Measurements from ENCODE around the gene ARHGAP25. TPM values are rescaled to one million over a fixed set of nuclear protein-coding genes. Genes with fewer than 3 reads are reported as not detected.

ARHGAP25 gene
- total RNA-seq, 1 experiment from 2014 or later: 172 TPM

DNA sequence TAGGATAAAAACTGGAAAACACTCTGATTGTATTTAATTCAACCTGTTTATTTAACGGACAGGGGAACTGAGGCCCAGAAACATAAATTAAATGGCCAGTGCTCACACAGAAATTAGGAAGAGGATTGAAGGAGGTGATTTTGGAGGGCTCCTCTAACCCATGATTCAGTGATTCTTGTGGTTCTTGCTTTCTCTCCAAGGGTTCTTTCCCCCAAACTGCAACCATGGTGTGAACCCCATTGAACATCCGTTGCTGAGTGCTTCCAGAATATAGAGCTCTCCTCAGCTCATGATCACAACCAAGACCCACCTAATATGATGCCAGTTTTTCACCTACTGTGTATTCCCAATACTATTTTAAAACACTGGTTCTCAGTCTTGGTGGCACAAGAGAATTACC, 95.1 kb downstream of the ARHGAP25 start:
- Histone ChIP-seq H3K4me1 (ENCODE audit: low read length) (peaks cover 93% of the 10 kb centered on the region), H3K4me2 (ENCODE audit: low read depth, low read length, poor library complexity, severe bottlenecking) (peak overlapping the region; percentile 57), H3K9ac (ENCODE audit: low read length) (peak overlapping the region; percentile 37), H3K9me2 (replicated peaks; ENCODE audit: insufficient read depth, low read length) (no peaks in the 10 kb centered on the region), H4K20me1 (ENCODE audit: insufficient read depth, low read depth, low read length) (no peaks in the 10 kb centered on the region), H3K79me2 (ENCODE audit: low read length) (no peaks in the 10 kb centered on the region), H3K27me3 (ENCODE audit: low read length) (no peaks in the 10 kb centered on the region), H3K36me3 (ENCODE audit: insufficient read depth, low read length) (peaks cover 24% of the 10 kb centered on the region; the same call in 1 of the 2 replicates), H3K4me3 (ENCODE audit: low read length) (no peak overlapping the region), H3K27ac (ENCODE audit: low read length) (peak overlapping the region; percentile 91), H3K9me3 (ENCODE audit: low read length) (no peaks in the 10 kb centered on the region), H2AFZ (ENCODE audit: low read length) (no peak overlapping the region)
- DNase-seq: no peak

DNA sequence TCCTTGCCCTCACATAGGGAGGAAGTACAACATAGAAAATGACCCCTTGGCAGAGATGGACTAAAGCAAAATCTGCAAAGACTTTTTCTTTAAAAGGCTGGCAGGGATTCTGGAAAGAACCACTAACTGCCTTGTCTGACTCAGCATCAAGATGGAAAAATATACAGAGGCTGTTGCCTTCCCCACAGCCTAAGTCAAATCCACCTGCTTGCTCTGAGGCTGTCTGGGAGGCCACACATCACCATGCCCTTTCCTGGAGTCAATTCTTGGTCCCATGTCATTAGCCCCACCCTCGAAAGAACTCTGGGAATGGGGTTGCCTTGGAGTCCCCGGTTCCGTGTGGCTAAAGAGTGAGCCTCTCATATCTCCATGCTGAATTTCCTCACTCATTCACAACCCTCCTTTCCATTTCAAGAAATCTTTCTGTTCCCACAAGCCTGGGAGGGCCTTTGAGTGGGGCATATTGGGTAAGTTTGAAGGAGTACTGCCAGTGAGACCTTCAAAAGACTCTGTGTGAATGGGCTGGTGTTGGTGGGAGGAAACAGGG, 97.1 kb downstream of the ARHGAP25 start:
- Histone ChIP-seq H4K20me1 (ENCODE audit: insufficient read depth, low read depth, low read length) (no peaks in the 10 kb centered on the region), H3K27me3 (ENCODE audit: low read length) (no peaks in the 10 kb centered on the region), H2AFZ (ENCODE audit: low read length) (no peak overlapping the region; the same call in 1 of the 2 replicates), H3K4me1 (ENCODE audit: low read length) (peaks cover 97% of the 10 kb centered on the region), H3K27ac (ENCODE audit: low read length) (peak overlapping the region; percentile 94), H3K79me2 (ENCODE audit: low read length) (no peaks in the 10 kb centered on the region), H3K9me2 (replicated peaks; ENCODE audit: insufficient read depth, low read length) (no peaks in the 10 kb centered on the region), H3K4me3 (ENCODE audit: low read length) (no peak overlapping the region), H3K4me2 (ENCODE audit: low read depth, low read length, poor library complexity, severe bottlenecking) (peak overlapping the region; percentile 75), H3K9ac (ENCODE audit: low read length) (peak overlapping the region; percentile 16), H3K9me3 (ENCODE audit: low read length) (no peaks in the 10 kb centered on the region), H3K36me3 (ENCODE audit: insufficient read depth, low read length) (peaks cover 10% of the 10 kb centered on the region; the same call in 1 of the 2 replicates)
- no peak for DNase-seq

DNA sequence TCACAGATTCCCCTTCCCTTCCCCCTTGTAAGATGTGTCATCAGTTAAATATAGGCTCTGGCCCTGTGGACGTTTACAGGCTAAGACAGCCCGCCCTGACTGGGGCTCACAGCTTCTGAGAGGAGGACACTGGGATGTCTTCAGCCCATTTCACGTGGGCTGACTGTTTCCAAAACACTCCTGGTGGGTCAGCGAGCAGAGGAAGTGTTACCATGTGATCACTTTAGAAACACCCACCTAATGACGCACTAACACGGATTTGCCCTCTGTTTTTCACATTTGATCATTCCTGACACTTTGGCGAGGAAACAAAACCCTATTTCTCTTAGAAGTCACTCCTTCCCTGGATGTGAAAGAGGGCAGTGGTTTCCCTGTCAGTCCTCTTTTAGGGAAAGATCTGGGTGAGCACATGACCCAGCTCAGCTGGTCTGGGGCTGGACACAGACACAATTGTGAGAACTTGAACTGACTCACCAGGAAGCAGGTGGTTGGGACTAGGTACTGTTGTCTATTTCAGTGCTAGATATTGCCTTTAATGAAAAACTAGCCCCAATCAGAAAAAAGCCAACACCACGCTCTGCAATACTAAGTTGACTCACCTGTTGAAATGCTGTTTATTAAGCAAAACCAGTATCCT, 97.7 kb downstream of the ARHGAP25 start:
- Histone ChIP-seq H3K9me2 (replicated peaks; ENCODE audit: insufficient read depth, low read length) (no peaks in the 10 kb centered on the region), H3K9ac (ENCODE audit: low read length) (peak overlapping the region; percentile 16), H2AFZ (ENCODE audit: low read length) (no peak overlapping the region; the same call in 1 of the 2 replicates), H3K9me3 (ENCODE audit: low read length) (no peaks in the 10 kb centered on the region), H3K36me3 (ENCODE audit: insufficient read depth, low read length) (0 out of 2 replicates have a peak, but pooled peaks cover 6% of the 10 kb centered on the region), H3K4me3 (ENCODE audit: low read length) (no peak overlapping the region), H3K4me2 (ENCODE audit: low read depth, low read length, poor library complexity, severe bottlenecking) (peak overlapping the region; percentile 75), H3K27me3 (ENCODE audit: low read length) (no peaks in the 10 kb centered on the region), H3K27ac (ENCODE audit: low read length) (peak overlapping the region; percentile 94), H3K79me2 (ENCODE audit: low read length) (no peaks in the 10 kb centered on the region), H3K4me1 (ENCODE audit: low read length) (peaks cover 98% of the 10 kb centered on the region), H4K20me1 (ENCODE audit: insufficient read depth, low read depth, low read length) (no peaks in the 10 kb centered on the region)
- DNase-seq: peak; percentile 59

DNA sequence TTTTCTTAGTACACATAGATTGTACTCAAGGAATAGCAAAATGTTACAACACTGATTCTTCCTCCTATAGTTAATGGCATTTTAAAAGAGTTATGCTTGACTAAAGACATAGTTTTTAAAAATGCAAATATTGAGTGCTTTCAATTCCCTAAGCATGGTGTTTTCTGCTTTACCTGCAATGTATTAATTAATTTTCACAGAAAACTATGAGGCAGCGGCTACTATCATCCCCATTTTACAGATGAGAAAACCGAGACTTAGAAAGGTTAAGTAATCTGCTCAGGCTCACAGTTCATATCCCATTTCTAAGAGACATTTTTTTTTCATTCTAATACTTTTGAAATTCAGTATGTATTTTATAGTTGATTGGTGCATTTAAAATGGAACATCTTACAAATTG, 98.6 kb downstream of the ARHGAP25 start:
- peak; percentile 74 for DNase-seq
- H4K20me1 ChIP-seq (ENCODE audit: insufficient read depth, low read depth, low read length): no peaks in the 10 kb centered on the region
- H2AFZ ChIP-seq (ENCODE audit: low read length): no peak overlapping the region
- peak overlapping the region; percentile 75 for H3K4me2 ChIP-seq (ENCODE audit: low read depth, low read length, poor library complexity, severe bottlenecking)
- H3K27me3 ChIP-seq (ENCODE audit: low read length): no peaks in the 10 kb centered on the region
- H3K9me2 ChIP-seq (replicated peaks; ENCODE audit: insufficient read depth, low read length): no peaks in the 10 kb centered on the region
- peaks cover 97% of the 10 kb centered on the region for H3K4me1 ChIP-seq (ENCODE audit: low read length)
- H3K9me3 ChIP-seq (ENCODE audit: low read length): no peaks in the 10 kb centered on the region
- peak overlapping the region; percentile 94 for H3K27ac ChIP-seq (ENCODE audit: low read length)
- no peaks in the 10 kb centered on the region for H3K79me2 ChIP-seq (ENCODE audit: low read length)
- no peak overlapping the region; the same call in 1 of the 2 replicates for H3K9ac ChIP-seq (ENCODE audit: low read length)
- no peaks in the 10 kb centered on the region for H3K36me3 ChIP-seq (ENCODE audit: insufficient read depth, low read length)
- H3K4me3 ChIP-seq (ENCODE audit: low read length): no peak overlapping the region

DNA sequence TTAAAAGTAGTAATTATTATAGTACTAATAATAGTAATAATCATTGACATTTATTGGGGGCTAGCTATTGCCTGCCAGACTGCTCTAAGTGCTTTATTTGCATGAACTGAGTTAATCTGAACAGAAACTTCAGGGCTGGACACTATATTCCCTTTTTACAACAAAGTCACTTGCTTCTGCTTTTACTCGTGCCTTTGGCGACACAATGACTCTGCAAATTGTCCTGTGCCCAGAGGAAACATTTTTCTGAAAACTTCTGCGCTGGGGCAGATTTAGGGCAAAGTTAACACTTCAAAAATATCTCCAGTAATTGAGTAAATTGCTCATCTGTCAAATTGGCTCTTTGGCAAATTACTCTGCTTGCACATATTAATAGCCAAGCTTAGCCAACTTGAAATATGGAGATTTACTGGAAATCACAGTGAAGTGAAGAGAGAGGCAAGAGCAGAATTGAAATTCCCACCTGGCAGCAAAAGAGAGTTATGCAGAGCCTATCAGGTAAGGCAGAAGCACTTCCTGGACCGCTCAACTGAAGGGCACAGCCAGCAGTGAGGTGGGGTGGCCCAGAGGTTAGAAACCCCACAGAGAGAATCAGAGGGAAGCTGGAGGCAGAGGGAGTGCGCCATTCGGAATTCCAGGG, 100.2 kb downstream of the ARHGAP25 start:
- Histone ChIP-seq H3K4me2 (ENCODE audit: low read depth, low read length, poor library complexity, severe bottlenecking) (peak overlapping the region; percentile 75), H3K9ac (ENCODE audit: low read length) (peak overlapping the region; percentile 58), H3K36me3 (ENCODE audit: insufficient read depth, low read length) (no peaks in the 10 kb centered on the region), H3K27me3 (ENCODE audit: low read length) (no peaks in the 10 kb centered on the region), H2AFZ (ENCODE audit: low read length) (no peak overlapping the region), H4K20me1 (ENCODE audit: insufficient read depth, low read depth, low read length) (no peaks in the 10 kb centered on the region), H3K9me3 (ENCODE audit: low read length) (peaks cover 3% of the 10 kb centered on the region; the same call in 1 of the 2 replicates), H3K4me3 (ENCODE audit: low read length) (peak overlapping the region; percentile 39), H3K4me1 (ENCODE audit: low read length) (peaks cover 80% of the 10 kb centered on the region), H3K27ac (ENCODE audit: low read length) (peak overlapping the region; percentile 94), H3K79me2 (ENCODE audit: low read length) (no peaks in the 10 kb centered on the region), H3K9me2 (replicated peaks; ENCODE audit: insufficient read depth, low read length) (no peaks in the 10 kb centered on the region)
- peak; percentile 93 for DNase-seq

DNA sequence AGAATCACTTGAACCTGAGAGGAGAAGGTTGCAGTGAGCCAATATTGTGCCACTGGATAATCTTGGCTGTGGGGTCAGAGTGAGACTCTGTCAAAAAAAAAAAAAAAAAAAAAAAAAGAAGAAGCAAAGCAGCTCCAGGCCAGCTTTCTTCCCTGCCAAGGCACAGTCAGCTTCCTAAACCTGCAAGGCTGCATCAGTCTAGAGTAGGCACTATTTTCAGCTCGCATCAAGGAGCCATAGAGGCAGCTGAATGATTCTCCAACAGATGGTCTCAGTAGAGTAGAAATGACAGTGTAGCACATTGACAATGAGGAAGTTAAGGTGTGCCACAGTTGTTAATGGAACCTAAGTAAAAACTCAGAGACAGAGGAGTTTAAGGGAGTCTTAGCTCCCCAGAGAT, 101.0 kb downstream of the ARHGAP25 start:
- Histone ChIP-seq H3K79me2 (ENCODE audit: low read length) (no peaks in the 10 kb centered on the region), H3K4me3 (ENCODE audit: low read length) (peak overlapping the region; percentile 39; the same call in 1 of the 2 replicates), H3K4me1 (ENCODE audit: low read length) (peaks cover 73% of the 10 kb centered on the region), H3K27me3 (ENCODE audit: low read length) (no peaks in the 10 kb centered on the region), H3K9me2 (replicated peaks; ENCODE audit: insufficient read depth, low read length) (no peaks in the 10 kb centered on the region), H3K36me3 (ENCODE audit: insufficient read depth, low read length) (no peaks in the 10 kb centered on the region), H3K4me2 (ENCODE audit: low read depth, low read length, poor library complexity, severe bottlenecking) (peak overlapping the region; percentile 75), H2AFZ (ENCODE audit: low read length) (no peak overlapping the region), H4K20me1 (ENCODE audit: insufficient read depth, low read depth, low read length) (no peaks in the 10 kb centered on the region), H3K9me3 (ENCODE audit: low read length) (peaks cover 3% of the 10 kb centered on the region; the same call in 1 of the 2 replicates), H3K9ac (ENCODE audit: low read length) (peak overlapping the region; percentile 58), H3K27ac (ENCODE audit: low read length) (peak overlapping the region; percentile 94)
- peak; percentile 90 for DNase-seq

DNA sequence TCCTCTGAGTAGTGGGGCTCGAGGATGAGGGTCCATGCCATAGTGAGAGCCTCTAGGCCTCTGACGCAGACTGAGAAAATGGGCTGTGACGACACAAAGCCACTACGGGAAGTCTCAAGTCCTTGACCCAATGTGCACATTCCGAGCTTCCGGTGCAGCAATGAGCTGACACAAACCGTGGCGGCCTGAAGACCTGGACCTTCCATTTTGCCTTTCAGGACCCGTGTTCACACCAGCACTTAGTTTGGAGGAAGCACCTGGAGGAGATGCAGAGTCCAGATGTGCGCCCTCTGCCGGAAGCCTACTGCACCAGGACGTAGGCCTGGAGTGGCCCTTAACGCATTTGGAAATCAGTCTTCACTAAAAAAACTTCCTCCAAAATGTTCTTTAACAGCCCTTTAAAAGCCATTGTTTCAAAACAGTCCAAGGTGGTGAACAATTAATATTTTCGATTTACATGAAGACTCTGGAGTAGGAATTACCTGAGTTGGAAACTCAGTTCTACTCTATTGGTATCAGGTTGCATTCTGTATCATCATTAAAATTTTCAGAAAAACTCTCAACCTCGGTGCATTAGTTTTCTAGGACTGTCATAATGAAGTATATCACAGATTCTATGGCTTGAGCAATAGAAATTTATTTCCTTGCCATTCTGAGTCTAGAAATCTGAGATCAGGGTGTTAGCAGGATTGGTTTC, 102.7 kb downstream of the ARHGAP25 start:
- H3K36me3 ChIP-seq (ENCODE audit: insufficient read depth, low read length): no peaks in the 10 kb centered on the region
- H3K79me2 ChIP-seq (ENCODE audit: low read length): no peaks in the 10 kb centered on the region
- H3K27ac ChIP-seq (ENCODE audit: low read length): peak overlapping the region; percentile 94
- peak overlapping the region; percentile 42 for H2AFZ ChIP-seq (ENCODE audit: low read length)
- peaks cover 58% of the 10 kb centered on the region for H3K4me1 ChIP-seq (ENCODE audit: low read length)
- no peak overlapping the region for H3K4me3 ChIP-seq (ENCODE audit: low read length)
- H3K9ac ChIP-seq (ENCODE audit: low read length): no peak overlapping the region
- H3K9me2 ChIP-seq (replicated peaks; ENCODE audit: insufficient read depth, low read length): no peaks in the 10 kb centered on the region
- no peaks in the 10 kb centered on the region for H3K27me3 ChIP-seq (ENCODE audit: low read length)
- peak overlapping the region; percentile 2 for H3K4me2 ChIP-seq (ENCODE audit: low read depth, low read length, poor library complexity, severe bottlenecking)
- H3K9me3 ChIP-seq (ENCODE audit: low read length): peaks cover 3% of the 10 kb centered on the region; the same call in 1 of the 2 replicates
- peak; percentile 95 for DNase-seq
- H4K20me1 ChIP-seq (ENCODE audit: insufficient read depth, low read depth, low read length): no peaks in the 10 kb centered on the region

Measured in Karpas-422 (cell line).